GM18870 (cell line): ENCODE measurements around the gene DPP7.
A peak's percentile ranks its signal among the peaks of the same experiment; 100 is the strongest.
"Not testable (repeated sequence)": the region's sequence is repeated elsewhere in the genome, so short reads cannot be mapped to it uniquely, and the experiment has no call there.

Source experiments
- ATAC-seq: cut with Tn5 transposase; IDR thresholded peaks from one replicate; pipeline ENCODE4 v1.9.1; 2021; ENCODE audit warnings: moderate library complexity; ENCODE audit not compliant: unreplicated experiment

DPP7 gene

DNA sequence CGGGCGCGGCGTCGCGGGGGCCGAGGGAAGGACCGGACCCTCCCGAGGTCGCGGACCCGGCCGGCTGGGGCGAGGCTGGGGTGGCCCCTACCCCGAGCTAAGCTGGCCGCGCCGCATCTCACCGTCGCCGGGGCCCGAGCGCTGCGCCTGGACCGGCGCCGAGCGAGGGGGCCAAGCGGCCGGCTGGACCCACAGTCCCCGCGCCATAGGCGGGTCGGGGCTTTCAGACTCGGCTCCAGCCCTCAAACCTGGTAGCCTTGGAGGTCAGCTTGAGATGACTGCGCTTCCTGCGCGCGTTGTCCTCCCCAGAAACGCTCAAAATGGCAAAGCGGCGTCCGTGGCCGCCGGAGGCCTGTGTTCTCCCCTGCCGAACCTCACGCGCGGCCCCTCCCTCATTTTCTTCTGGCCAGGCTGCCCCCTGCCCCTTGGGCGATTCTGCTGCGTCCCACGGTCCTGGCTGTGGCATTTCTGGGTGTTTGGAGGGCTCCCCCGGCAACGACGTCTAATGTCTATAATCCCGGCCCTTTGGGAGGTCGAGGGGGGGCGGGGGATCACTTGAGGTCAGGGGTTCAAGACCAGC lies 15.7 kb upstream of the DPP7 start:
- no peak for ATAC-seq

DNA sequence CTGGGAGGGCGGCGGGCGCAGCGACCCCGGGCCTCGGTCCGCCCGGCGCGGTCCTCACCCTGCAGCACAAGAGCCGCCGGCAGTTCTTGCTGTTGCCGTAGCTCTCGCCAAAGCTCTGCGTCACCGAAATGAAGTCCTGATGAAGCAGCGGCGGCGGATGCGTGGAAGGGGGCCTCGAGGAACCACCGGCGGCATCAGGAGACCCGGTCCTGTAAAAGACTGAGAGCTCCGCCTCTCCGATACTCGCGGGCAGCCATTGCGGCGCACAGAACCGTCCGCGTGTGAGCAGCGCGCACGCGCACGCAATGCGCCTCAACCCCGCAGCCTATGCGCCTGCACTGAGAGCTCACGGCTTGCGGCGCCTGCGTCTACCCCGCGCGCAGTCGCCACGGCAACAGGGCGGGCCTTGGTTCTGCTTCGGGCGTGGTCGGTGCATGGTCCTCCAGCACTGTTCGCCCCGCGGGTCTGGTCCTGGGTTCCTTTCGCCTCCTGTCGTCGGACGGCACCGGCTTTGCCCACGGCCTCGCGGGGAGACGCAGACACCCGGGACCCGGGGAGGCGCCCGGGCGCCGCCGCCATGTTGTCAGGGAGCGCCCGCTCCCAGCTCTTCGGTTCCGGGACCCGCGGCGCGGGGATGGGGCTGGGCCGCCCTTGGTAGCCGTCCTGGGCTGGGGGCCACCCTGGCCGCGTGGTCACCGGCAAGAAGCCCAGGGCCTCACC lies 15.1 kb upstream of the DPP7 start:
- peak; percentile 44 for ATAC-seq

GRCh38 chr9:137128862-137129455 lies 14.4 kb upstream of the DPP7 start:
- peak; percentile 9 for ATAC-seq

DNA sequence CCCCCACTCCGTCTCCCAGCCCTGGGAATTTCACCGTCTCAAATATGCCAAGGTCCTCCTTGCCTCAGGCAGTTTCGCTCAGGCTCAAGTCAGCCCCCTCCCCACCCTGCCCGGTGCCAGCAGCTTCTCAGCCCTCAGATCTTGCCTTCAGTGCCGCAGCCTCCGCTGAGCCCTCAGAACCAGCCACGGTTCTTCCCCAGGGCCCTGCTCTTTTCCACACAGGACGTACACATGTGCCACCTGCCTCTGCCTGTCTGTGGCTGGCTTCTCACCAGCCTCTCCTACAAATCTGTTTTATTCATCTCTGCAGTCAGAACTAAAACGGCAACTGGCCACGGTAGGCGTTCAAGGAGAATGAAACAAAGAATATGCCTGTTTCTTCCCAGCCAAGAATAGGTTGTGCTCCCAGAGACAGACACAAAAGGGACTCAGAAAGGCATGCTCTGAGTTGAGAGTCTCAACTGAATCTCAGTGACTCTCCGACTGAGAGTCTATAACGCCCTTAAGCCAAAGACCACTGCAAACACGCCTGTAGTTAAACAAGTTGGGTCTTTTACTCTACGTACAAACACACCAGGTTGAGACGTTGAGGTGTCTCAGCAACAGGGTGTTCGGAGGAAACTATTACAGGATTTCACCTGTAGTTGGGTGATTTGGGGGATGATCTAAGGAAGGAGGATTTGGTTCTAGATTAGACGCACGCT lies 13.8 kb upstream of the DPP7 start:
- ATAC-seq = no peak

- no peak for ATAC-seq
Measured at GRCh38 chr9:137127301-137128157, 13.0 kb upstream of the DPP7 start.

DNA sequence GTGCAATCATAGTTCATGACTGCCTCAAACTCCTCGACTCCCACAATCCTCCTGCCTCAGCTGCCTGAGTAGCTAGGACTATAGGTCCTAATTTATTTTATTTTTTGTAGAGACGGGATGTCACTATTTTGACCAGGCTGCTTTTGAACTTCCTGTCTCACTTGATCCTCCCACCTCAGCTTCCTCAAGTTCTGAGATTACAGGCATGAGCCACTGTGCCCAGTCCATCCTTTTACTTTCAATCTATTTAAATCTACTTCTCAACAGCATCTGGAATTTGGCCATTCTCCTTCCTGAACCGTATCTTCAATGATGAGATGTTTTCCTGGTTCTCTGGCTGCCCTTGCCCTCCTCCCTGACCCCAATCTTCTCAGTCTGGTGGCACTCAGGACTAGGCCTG lies 12.3 kb upstream of the DPP7 start:
- ATAC-seq = no peak

GRCh38 chr9:137123952-137124462 lies 9.5 kb upstream of the DPP7 start:
- ATAC-seq = not testable (repeated sequence)

DNA sequence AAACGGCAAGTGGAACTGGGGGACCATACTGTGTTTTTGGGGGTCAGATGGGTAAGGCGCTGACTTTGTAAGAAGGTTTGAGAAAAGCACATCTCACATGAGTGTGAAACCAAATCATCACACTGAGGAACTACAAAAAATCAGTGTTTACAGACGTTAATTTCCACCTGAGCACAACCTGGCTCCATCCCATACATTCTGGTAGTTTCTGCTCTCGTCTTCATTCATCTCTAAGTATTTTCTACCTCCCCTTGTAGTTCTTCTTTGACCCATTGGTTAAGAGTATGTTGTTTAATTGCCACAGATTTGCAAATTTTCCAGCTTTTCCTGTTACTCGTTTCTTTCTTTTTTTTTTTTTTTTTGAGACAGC lies 8.9 kb upstream of the DPP7 start:
- no peak for ATAC-seq

GRCh38 chr9:137122796-137123467 lies 8.4 kb upstream of the DPP7 start:
- ATAC-seq = not testable (repeated sequence)

GRCh38 chr9:137121927-137122795 lies 7.6 kb upstream of the DPP7 start:
- ATAC-seq = not testable (repeated sequence)

- not testable (repeated sequence) for ATAC-seq
Measured at GRCh38 chr9:137118092-137118603, 3.6 kb upstream of the DPP7 start.

GRCh38 chr9:137117269-137117731 lies 2.8 kb upstream of the DPP7 start:
- ATAC-seq = no peak

DNA sequence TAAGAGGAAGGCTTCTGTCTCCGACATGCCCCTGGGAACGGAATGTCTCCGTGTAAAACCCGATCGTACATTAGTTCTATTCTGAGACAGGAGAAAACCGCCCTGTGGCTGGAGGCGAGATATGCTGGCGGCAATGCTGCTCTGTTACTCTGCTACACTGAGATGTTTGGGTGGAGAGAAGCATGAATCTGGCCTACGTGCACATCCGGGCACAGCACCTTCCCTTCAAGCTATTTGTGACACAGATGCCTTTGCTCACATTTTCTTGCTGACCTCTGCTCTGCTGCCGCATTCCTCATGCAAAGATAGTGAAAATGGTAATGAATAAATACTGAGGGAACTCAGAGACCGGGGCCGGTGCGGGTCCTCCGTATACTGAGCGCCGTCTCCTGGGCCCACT lies 2.2 kb upstream of the DPP7 start:
- ATAC-seq = no peak

GRCh38 chr9:137116027-137116507 lies 1.5 kb upstream of the DPP7 start:
- ATAC-seq = no peak

DNA sequence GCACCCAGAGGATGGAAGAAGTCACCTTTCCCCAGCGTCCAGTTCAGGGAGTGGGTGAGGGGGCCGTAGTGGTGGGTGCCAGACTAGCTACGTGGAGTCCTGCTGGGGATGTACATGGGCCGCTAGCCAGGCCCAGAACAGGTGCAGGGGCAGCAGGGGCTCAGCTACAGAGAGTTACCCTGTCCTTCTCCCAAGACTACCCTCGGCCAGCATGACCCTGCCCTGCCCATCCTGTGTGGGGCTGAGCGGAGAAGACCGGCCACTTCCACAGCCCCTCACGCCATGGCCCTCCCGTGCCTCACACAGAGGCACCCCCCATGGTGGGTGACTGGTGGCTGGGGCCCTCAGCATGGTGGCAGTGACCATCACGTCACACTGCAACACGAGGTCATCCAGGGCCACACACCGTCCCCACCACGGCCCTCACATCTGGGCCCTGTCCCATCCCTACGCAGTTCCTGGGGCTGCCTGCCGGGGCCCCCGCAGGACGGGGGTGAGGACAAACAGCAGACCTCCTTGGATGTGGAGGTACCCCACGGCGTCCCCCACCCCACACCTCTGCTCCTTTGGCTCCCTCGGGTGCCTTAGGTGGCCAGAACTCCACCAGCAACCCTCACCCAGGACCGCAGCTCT lies 977 bp upstream of the DPP7 start:
- no peak for ATAC-seq

DNA sequence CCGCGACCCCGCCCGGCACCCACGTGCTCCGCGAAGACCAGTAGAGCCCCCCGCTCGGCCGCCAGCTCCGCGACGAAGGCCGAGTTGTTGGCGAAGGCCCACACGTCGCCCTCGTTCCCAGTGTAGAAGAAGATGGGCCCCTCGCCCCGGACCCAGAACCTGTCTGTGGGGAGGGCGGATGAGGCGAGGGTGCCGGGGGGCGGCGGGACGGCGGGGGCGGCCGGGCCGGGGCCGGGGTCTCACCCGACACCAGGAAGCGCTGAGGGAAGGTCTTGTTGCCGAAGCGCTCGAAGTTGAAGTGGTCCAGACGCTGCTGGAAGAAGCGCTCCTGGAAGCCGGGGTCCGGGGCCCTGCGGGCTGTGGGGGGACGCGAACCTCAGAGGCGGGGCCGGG lies 317 bp downstream of the DPP7 start:
- ATAC-seq = no peak

DNA sequence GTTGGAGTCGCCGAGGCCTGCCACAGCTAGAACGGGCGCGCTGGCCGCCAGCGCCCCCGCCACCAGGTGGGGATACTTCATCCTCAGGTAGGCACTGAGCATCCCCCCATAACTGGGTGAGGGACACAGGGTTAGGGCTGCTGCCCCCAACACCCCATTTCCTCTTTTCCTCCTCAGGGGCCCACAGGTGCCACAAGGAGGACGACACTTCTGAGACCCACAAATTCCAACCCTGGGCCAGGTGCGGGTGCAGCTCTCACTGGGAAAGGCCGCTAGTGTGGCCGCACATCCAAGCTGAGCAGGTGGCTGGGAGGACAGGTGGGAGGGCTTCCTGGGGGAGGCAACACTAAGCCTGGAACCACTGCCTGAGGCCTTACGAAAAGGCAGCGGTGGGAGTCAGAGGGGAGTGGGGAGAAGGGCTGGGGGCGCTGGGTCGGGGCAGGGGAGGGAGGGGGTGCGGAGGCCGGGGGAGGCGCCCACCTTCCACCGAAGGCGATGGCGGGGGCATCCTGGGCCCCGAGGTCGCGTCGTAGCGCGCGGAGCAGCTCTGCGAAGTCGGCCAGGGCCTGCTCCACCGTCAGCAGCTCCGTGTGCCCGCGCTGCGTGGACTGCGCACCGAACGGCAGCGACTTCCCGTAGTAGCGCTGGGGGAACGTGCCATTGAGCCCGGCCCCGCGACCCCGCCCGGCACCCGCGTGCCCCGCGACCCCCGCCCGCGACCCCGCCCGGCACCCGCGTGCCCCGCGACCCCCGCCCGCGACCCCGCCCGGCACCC lies 961 bp downstream of the DPP7 start:
- no peak for ATAC-seq
